NCI-H1105 (cell line): ENCODE results near the gene OR2W1.

ENCODE experiments used
- DNase-seq: peaks from one replicate; lab custom pipeline; 2025; lab: John Stamatoyannopoulos, UW

OR2W1 gene

GRCh38 chr6:29045075-29045474 lies at the start of gene OR2W1:
Gene OR2W1 (minus strand): TSS chr6:29045175. CDS start chr6:29045175, 0 bp downstream.
- no peak for DNase-seq

- DNase-seq = no peak
Measured at GRCh38 chr6:29092957-29093356, 48.0 kb upstream of the OR2W1 start.

DNA sequence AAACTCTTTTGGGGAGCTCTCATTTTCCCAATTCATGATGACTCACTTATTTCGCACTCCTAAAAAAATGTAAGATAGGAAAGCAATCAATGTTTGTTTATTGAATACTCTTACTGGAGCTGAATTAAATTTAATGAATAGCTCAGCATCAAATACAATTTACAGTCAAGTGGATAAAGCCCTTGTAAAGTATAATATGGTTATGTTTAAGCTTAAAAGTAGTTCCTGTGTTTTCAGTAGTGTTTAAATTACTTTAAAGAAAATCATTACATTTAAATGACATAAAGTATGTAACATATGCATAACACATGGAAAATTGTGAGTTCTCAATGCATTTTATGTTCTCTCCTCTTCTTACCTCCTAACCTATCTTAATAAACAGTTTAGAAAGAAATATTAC lies 42.2 kb upstream of the OR2W1 start, which contains the start of gene OR2B3:
OR2B3 (minus strand) TSS at position 101 of the 400 bp plus-strand sequence; CDS start at position 36, 65 bp downstream.
- DNase-seq = no peak

GRCh38 chr6:29082457-29082856 lies 37.5 kb upstream of the OR2W1 start:
- DNase-seq = no peak

DNA sequence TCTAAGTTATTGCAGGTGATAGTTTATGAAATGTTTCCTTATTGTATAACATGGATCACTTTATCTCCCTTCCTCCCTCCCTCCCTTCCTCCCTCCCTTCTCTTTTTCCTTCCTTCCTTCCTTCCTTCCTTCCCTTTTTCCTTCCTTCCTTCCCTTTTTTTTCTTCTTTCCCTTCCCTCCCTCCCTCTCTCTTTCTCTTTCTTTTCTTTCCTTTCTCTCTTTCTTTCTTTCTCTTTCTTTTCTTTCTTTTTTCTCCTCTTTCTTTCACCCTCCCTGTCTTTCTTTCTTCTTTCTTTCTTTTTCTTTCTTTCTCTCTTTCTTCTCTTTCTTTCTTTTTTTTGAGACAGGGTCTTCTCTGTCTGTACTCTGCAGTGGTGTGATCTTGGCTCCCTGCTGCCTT lies 36.3 kb upstream of the OR2W1 start:
- no peak for DNase-seq

DNA sequence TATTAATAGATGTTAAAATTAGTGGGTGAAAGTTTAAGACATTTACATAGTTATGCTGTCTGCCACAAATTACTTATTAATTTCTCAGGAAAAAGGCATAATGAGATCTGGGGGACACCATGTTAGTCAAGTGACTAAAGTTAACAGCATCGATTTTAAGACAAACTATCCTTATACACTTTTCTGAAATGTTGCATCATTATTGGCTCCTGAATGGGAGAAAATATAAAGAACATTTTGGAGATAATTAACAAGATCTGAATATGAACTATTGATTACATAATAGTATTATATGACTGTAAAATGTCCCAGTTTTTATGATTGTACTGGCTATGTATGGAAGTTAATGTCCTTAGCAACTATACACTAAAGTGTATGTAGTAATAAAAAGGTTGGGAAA lies 34.2 kb upstream of the OR2W1 start:
- no peak for DNase-seq

DNA sequence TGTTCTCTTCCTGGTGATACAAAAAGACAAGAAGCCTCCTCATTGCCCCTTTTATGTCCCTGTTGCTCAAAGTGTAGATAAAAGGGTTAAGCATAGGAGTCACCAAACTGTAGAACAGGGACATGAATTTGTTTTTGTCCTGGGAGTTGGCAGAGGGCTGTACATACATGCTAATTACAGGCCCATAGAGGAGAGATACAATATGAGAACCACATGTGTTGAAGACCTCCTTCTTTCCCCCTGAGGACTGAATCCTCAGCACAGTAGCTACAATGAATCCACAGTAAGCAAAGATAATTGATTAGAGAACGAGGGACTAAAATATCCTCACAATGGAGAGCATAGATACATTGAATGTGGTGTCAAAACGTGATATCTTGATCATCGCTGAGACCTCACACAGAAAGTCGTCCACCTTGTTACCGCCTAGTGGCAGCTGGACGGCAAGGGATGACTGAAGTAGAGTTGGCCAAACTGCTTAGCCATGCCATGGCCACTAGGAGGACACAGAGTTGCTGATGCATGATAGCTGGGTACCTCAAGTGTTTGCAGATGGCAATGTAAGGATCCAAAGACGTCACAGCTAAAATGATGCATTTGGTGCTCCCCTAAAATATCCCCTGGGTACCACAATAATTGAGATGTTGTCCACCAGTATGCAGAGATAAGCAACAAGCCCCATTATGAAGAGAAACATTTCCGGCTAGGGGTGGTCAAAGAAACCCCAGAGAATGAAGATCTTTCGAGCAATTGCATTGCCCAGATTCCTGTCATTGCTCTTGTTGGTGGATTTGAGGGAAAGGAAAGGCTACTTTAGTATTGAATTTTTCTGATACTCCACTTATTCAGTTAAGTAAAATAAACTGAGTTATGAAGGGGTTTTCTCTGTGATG lies 27.1 kb upstream of the OR2W1 start:
- DNase-seq = no peak

GRCh38 chr6:29051680-29052079 lies 6.7 kb upstream of the OR2W1 start:
- DNase-seq = no peak

GRCh38 chr6:29035951-29036350 lies 9.0 kb downstream of the OR2W1 start:
- DNase-seq = no peak

- no peak for DNase-seq
Measured at GRCh38 chr6:29028821-29029220, 16.2 kb downstream of the OR2W1 start.

DNA sequence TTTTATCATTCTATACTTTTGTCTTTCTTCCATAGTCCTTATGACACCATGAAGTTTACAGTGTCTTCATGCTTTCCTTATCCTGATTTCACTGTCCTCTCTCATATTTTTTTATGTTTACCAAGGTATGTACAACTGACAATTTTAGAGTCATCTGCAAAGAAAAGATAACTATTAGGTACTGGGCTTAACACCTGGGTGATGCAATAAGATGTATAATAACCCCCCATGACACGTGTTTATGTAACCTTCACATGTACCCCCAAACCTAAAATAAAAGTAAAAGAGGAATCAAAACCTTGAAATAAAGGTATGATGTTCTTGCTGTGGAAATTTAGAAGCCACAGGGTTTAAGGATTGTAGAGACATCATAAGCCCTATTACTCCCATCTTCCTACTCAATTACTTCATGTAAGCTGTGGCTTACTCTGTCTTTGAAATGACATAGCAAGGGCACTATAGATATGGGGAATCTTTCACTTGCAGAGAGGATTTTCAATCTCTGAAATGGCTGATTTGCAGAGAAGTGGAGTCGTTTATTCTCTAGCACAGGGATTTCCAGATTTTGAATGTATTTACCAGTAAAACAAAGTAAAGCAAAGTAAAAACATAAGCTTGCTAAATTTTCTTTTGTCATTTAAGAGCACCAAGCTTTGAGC lies 18.9 kb downstream of the OR2W1 start:
- DNase-seq = no peak

DNA sequence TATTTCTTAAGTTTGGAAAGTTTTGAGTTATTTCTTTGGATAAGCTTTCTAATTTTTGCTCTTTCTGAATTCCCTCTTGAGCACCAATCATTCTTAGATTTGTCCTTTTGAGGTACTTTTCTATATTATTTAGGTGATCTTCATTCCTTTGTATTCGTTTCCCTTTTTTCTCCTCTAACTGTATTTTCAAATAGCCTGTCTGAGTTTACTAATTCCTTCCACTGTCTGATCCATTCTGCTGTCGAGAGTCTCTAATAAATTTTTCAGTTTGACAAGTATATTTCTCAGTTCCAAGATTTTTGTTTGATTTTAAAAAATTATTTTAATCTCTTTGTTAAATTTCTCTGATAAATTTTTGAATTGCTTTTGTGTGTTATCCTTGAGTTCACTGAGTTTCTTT lies 23.5 kb downstream of the OR2W1 start:
- DNase-seq = no peak

DNA sequence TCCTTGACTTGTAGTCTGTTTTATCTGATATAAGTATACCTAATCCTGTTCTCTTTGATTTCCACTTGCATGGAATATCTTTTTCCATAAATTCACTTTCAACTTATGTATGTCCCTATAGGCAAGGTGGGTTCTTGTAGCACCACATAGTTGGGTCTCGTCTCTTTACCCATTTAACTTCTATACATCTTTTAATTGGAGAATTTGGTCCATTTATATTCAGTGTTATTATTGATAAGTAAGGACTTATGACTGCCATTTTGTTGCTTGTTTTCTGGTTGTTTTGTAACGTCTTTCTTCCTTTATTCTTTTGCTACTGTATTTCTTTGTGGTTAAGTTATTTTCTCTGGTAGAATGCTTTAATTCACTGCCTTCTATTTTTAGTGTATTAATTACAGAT lies 25.3 kb downstream of the OR2W1 start:
- DNase-seq = no peak

- no peak for DNase-seq
Measured at GRCh38 chr6:29017428-29017802, 27.6 kb downstream of the OR2W1 start.

- DNase-seq = peak; percentile 77
Measured at GRCh38 chr6:29016559-29017427, 28.2 kb downstream of the OR2W1 start.

GRCh38 chr6:29014729-29015608 lies 30.0 kb downstream of the OR2W1 start:
- DNase-seq = no peak

DNA sequence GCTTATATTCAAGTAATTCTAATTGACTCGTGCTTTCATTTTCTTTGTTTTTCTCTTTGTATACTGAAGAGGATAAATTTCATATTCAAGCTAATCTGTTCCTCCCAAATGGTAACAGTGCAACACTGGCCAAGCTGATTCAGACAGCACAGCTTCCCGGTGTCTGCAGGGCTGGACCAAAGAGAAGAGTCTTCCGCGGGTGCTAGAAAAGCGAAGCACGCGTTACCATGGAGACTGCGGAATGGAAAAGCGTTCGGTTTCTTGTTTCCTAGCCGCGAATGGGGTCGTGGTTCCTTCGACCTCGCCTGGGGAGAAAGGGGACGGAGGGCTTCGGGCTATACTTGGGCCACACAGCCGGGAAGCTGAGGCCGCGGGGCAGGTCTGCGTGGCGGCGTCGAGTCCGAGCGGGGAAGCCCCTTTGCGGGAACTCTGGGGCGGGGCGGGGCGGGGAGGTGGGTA lies 33.7 kb downstream of the OR2W1 start:
- peak; percentile 55 for DNase-seq

DNA sequence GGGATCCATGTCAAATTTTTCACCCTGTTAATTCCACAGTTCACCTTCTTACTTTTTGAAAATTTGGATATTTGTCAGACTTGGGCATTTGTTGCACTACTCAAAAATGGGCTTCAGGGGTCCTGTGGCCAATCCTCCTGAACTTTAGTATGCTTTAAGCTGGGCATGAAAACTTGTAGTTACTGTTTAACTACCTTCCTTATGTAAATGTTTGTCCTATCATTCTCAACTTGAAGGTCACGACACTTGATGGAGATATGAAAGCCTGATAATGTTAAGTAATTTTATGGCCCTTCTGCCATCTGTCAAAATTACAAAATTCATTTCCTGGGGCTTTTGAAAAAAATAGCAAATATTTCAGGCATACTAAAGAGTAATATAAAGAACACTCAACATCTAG lies 35.6 kb downstream of the OR2W1 start:
- DNase-seq = no peak

DNA sequence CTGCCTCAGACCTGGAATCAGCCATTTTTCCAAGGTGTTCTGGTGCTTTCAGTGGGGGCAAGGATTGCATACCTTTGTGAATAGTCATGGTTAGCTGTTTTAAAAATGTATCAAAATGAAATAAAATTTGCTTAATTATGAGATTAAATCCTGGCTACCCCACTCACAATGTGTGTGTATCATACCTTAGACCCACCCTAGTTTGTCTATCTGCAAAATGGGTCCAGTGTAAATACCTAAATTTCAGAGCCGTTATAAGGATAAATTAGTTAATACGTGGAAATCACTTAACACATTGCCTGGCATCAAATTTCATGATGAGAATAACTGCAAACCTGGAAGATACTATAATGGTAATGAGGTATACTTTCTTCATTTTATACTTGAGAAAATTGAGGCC lies 36.9 kb downstream of the OR2W1 start:
- DNase-seq = no peak

DNA sequence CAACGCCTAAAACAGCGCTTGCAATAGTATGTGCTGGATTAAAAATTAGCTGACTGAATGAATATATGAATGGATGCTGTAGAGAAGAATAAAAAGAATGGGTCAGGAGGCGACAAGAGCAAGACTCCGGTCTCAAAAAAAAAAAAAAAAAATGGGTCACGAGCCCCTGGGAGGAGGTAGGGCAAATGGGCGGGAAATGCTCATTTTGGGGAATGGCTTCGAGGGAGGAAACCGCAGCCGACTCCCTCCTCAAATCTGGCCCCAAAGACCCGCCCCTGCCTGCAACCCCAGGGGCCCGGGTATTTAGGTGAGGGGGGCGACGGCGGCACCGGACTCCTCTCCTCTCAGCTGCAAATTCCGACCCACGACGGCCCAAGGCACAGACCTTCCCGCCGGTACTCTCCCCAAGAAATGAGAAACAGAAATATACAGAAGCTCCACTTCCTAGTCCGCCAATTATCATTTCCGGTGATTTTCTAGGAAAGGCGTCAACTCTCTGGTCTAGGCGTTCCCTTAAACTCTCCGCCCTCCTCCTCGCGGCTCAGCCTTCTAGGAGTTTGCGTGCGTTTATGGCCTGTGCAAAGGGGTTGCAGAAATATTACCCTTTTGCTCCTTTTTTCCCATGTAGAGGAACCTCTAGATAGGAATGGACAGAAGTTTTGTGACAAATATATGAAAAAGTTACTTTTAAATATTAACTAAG lies 39.6 kb downstream of the OR2W1 start, which contains the start of gene ZNF311:
ZNF311 (minus strand) TSS at position 133 of the 703 bp plus-strand sequence. CDS start 1,361 bp downstream, outside the sequence.
- no peak for DNase-seq
